ENCODE data around the gene ATF3. TPM values are rescaled to one million over a fixed set of nuclear protein-coding genes. Genes with fewer than 3 reads are reported as not detected.

ATF3 gene
- total RNA-seq, 4 donors from 2014 or later, result 2.1 to 6.5 (median 3.0) TPM

GRCh38 chr1:212629450-212630157 is 21.0 kb downstream of the ATF3 start:
- Histone ChIP-seq H3K36me3 (no peaks in the 10 kb centered on the region), H3K27ac (no peak overlapping the region), H3K27me3 (peaks cover 0 to 36% (median 0%) of the 10 kb centered on the region in 4 donors), H3K4me3 (no peak overlapping the region), H3K9me3 (no peaks in the 10 kb centered on the region), H3K4me1 (peaks cover 0 to 17% (median 4%) of the 10 kb centered on the region in 3 donors)
- DNase-seq, result no peak
- intact Hi-C loops (cut with DNase I), result no loop called here
- TF ChIP-seq POLR2A (IDR thresholded peaks at IDR 0.05) (no peak), CTCF (IDR thresholded peaks at IDR 0.05) (no peak)
- 83 to 94% methylated on average over 3 to 5 of the region's 5 CpGs for WGBS, 2 donors

- H3K4me1 ChIP-seq, result peaks cover 0 to 22% (median 10%) of the 10 kb centered on the region in 3 donors
- peak; percentile 26 for DNase-seq
- intact Hi-C loops (cut with DNase I), result no loop called here
- no peaks in the 10 kb centered on the region for H3K36me3 ChIP-seq
- H3K27me3 ChIP-seq, result peaks cover 0 to 29% (median 0%) of the 10 kb centered on the region in 4 donors
- TF ChIP-seq CTCF (IDR thresholded peaks at IDR 0.05) (peak; percentile 63 to 86 (median 77)), POLR2A (IDR thresholded peaks at IDR 0.05) (no peak)
- H3K9me3 ChIP-seq, result no peaks in the 10 kb centered on the region
- WGBS, 2 donors, result 65 to 75% methylated on average over 9 to 11 of the region's 16 CpGs
- no peak overlapping the region for H3K4me3 ChIP-seq
- no peak overlapping the region for H3K27ac ChIP-seq
These were observed 21.8 kb downstream of the ATF3 start for GRCh38 chr1:212630158-212630900.

- DNase-seq, result no peak
- Histone ChIP-seq H3K4me3 (peak overlapping the region in 2 of 4 donors; percentile 16 to 26), H3K36me3 (no peaks in the 10 kb centered on the region), H3K4me1 (peaks cover 0 to 43% (median 29%) of the 10 kb centered on the region in 3 donors), H3K9me3 (no peaks in the 10 kb centered on the region), H3K27ac (peak overlapping the region in 2 of 4 donors; percentile 4 to 54), H3K27me3 (peaks cover 0 to 9% (median 0%) of the 10 kb centered on the region in 4 donors)
- intact Hi-C loops (cut with DNase I), result no loop called here
- TF ChIP-seq POLR2A (IDR thresholded peaks at IDR 0.05), result no peak
- TF ChIP-seq CTCF (IDR thresholded peaks at IDR 0.05), result no peak
- 33 to 38% methylated on average over 2 to 4 of the region's 4 CpGs for WGBS, 2 donors
These were observed 24.6 kb downstream of the ATF3 start for GRCh38 chr1:212633161-212633560.

GRCh38 chr1:212634252-212634651 is 25.7 kb downstream of the ATF3 start:
- H3K36me3 ChIP-seq, result no peaks in the 10 kb centered on the region
- no peak overlapping the region for H3K27ac ChIP-seq
- H3K27me3 ChIP-seq, result peaks cover 0 to 8% (median 0%) of the 10 kb centered on the region in 4 donors
- 100% methylated on average over 2 of the region's 2 CpGs for WGBS, 2 donors
- intact Hi-C loops (cut with DNase I), result no loop called here
- DNase-seq, result no peak
- no peak overlapping the region for H3K4me3 ChIP-seq
- TF ChIP-seq POLR2A (IDR thresholded peaks at IDR 0.05), result no peak
- no peak for TF ChIP-seq CTCF (IDR thresholded peaks at IDR 0.05)
- peaks cover 0 to 43% (median 32%) of the 10 kb centered on the region in 3 donors for H3K4me1 ChIP-seq
- no peaks in the 10 kb centered on the region for H3K9me3 ChIP-seq

- Histone ChIP-seq H3K9me3 (no peaks in the 10 kb centered on the region), H3K27me3 (peaks cover 0 to 8% (median 0%) of the 10 kb centered on the region in 4 donors), H3K4me1 (peaks cover 0 to 38% (median 32%) of the 10 kb centered on the region in 3 donors), H3K27ac (peak overlapping the region in 3 of 4 donors; percentile 22 to 83 (median 75)), H3K4me3 (no peak overlapping the region), H3K36me3 (no peaks in the 10 kb centered on the region)
- WGBS, 2 donors, result 60% methylated on average over 1 of the region's 1 CpG; no CpG with 5 or more reads in 1 of the 2 donors
- TF ChIP-seq POLR2A (IDR thresholded peaks at IDR 0.05), result no peak
- intact Hi-C loops (cut with DNase I), result no loop called here
- DNase-seq, result no peak
These were observed 26.6 kb downstream of the ATF3 start for GRCh38 chr1:212635141-212635631.

Data from esophagus squamous epithelium (tissue), 5 donors.